Measurements from ENCODE around the gene NFRKB. TPM values are rescaled to one million over a fixed set of nuclear protein-coding genes. Genes with fewer than 3 reads are reported as not detected.
"Not testable (repeated sequence)": the region's sequence is repeated elsewhere in the genome, so short reads cannot be mapped to it uniquely, and the experiment has no call there.

NFRKB gene
- total and polyA plus RNA-seq, 9 donors, result 17.1 to 26.0 (median 21.0) TPM

DNA sequence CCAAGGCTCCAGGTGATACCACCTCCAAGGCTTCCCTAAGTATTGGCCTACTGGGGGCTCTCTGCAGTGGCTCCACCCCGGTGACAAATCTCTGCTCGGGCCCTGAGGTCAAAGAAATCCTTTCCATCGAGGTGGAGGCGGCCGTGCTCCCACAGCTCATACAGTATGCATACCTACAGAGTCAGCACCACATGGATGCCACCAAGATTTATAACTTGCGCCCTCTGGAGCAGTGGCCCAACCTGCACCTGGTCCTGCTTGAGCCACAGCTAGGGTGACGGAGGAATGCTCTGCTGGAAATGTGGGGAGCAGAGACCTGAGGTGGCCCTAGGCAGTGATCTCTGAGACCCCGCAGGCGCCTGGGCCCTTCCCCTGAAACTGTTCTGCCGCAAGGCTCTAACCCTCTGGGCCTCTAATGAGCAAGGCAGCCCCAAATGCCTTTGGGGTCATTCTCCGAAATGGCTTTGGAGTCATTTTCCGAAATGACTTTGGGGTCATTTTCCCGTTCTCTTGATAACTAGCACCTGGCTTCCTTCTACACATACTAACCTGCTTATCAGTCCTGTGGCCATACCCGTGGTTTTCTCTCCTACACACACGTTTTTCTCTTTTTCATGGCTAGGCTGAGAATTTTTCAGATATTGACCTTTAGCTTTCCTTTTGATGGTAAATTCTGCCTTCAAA is 45.8 kb downstream of the NFRKB start:
- Histone ChIP-seq H3K36me3 (ENCODE audit: control insufficient read depth, insufficient read depth, low read length) (no peaks in the 10 kb centered on the region), H3K4me1 (ENCODE audit: control insufficient read depth, insufficient read depth, low read length) (peaks cover 4% of the 10 kb centered on the region), H3K27me3 (ENCODE audit: control insufficient read depth, insufficient read depth, low read length) (no peaks in the 10 kb centered on the region), H3K9me3 (replicated peaks; ENCODE audit: control insufficient read depth, low read depth, low read length) (no peaks in the 10 kb centered on the region), H3K4me3 (ENCODE audit: low read length) (no peak overlapping the region), H3K27ac (ENCODE audit: low read length) (no peak overlapping the region)
- DNase-seq, result no peak
- 87% methylated on average over 7 of the region's 15 CpGs for WGBS (ENCODE audit: insufficient coverage)

DNA sequence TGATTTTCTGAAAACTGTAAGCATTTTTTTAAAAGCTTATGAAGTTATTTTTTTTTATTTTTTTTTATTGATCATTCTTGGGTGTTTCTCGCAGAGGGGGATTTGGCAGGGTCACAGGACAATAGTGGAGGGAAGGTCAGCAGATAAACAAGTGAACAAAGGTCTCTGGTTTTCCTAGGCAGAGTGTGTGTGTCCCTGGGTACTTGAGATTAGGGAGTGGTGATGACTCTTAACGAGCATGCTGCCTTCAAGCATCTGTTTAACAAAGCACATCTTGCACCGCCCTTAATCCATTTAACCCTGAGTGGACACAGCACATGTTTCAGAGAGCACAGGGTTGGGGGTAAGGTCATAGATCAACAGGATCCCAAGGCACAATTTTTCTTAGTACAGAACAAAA is 48.0 kb downstream of the NFRKB start:
- not testable (repeated sequence) for H3K4me1 ChIP-seq (ENCODE audit: control insufficient read depth, insufficient read depth, low read length); H3K9me3 ChIP-seq (replicated peaks; ENCODE audit: control insufficient read depth, low read depth, low read length); H3K36me3 ChIP-seq (ENCODE audit: control insufficient read depth, insufficient read depth, low read length); H3K4me3 ChIP-seq (ENCODE audit: low read length); H3K27ac ChIP-seq (ENCODE audit: low read length); DNase-seq; H3K27me3 ChIP-seq (ENCODE audit: control insufficient read depth, insufficient read depth, low read length)
- WGBS (ENCODE audit: insufficient coverage), result no CpG with 5 or more reads among the region's 3 CpGs

DNA sequence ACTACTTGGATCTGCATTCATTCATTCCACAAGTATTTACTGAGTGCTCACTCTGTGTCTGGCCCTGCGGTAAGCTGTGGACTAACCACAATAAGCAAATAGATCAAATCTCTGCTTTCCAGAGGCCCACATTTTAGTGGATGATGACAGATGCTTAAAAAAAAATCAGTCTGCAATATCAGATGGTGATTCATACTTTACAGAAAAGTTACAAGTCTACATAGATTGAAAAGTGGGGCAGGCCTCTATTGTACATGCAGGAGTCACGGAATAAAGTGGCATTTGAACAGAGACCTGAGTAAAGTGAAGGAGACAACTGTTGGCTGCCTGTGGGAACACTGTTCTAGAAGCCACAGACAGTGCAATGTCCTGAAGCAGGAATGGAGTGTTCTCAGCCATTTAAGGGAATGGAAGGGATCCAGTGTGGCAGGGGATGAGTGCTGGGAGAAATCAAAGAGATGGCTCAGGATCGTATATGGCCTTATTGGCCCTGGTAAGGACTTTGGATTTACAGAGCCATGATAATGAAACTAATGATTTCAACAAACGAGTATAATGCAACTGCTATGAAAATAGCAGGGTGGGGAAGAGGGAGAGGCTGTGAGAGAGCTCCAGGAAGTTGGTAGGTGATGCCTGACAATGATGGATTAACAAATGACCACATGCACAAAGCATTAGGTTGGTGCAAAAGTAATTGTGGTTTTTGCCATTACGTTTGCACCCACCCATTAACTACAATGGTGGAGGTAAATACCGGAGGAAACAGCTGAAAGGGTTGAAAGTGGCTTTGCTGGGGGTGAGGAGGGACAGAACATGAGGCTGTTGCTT is 48.7 kb downstream of the NFRKB start:
- Histone ChIP-seq H3K4me3 (ENCODE audit: low read length) (no peak overlapping the region), H3K27ac (ENCODE audit: low read length) (no peak overlapping the region), H3K9me3 (replicated peaks; ENCODE audit: control insufficient read depth, low read depth, low read length) (no peaks in the 10 kb centered on the region), H3K36me3 (ENCODE audit: control insufficient read depth, insufficient read depth, low read length) (no peaks in the 10 kb centered on the region), H3K27me3 (ENCODE audit: control insufficient read depth, insufficient read depth, low read length) (no peaks in the 10 kb centered on the region), H3K4me1 (ENCODE audit: control insufficient read depth, insufficient read depth, low read length) (no peaks in the 10 kb centered on the region)
- DNase-seq, result no peak
- 62% methylated on average over 2 of the region's 6 CpGs for WGBS (ENCODE audit: insufficient coverage)

Other genes with a start within 250 kb of the NFRKB start
- 0.04 TPM for gene TMEM45B, start 79.7 kb downstream of the NFRKB start, total RNA-seq
- gene TMEM45B, start 79.7 kb downstream of the NFRKB start, polyA plus RNA-seq (ENCODE audit: insufficient read depth in 1 of 8, insufficient read length in 8 of 8, low replicate concordance in 1 of 8), result 1 to 10 TPM in 2 of 8 donors, under 1 TPM in 6; 0.19 to 9.5 (median 0.42) TPM
- gene PRDM10, start 107.3 kb upstream of the NFRKB start, total RNA-seq, result 3.5 TPM
- gene PRDM10, start 107.3 kb upstream of the NFRKB start, polyA plus RNA-seq (ENCODE audit: insufficient read depth in 1 of 8, insufficient read length in 8 of 8, low replicate concordance in 1 of 8), result 1 to 10 TPM; 4.4 to 7.4 (median 5.3) TPM
- gene APLP2, start 174.3 kb upstream of the NFRKB start, total RNA-seq, result 84.7 TPM
- gene APLP2, start 174.3 kb upstream of the NFRKB start, polyA plus RNA-seq (ENCODE audit: insufficient read depth in 1 of 8, insufficient read length in 8 of 8, low replicate concordance in 1 of 8), result 100 to 1,000 TPM; 107 to 183 (median 141) TPM

All from muscle of leg (tissue), 11 donors.